GM18519 (cell line): ENCODE results near the gene MCEMP1.
"Not testable (repeated sequence)": the region's sequence is repeated elsewhere in the genome, so short reads cannot be mapped to it uniquely, and the experiment has no call there.

Source experiments
- ATAC-seq: cut with Tn5 transposase; IDR thresholded peaks from one replicate; pipeline ENCODE4 v1.9.1; 2021; ENCODE audit warnings: mild to moderate bottlenecking, moderate library complexity; ENCODE audit not compliant: unreplicated experiment, low FRiP score

Gene MCEMP1

GRCh38 chr19:7643629-7644549 is 33.0 kb upstream of the MCEMP1 start:
- ATAC-seq = not testable (repeated sequence)

- ATAC-seq = no peak
Measured at GRCh38 chr19:7644550-7644877, 32.4 kb upstream of the MCEMP1 start.

- no peak for ATAC-seq
Measured at GRCh38 chr19:7645163-7645562, 31.7 kb upstream of the MCEMP1 start.

GRCh38 chr19:7645656-7646425 is 31.0 kb upstream of the MCEMP1 start:
- no peak for ATAC-seq

- no peak for ATAC-seq
Measured at GRCh38 chr19:7646426-7646700, 30.5 kb upstream of the MCEMP1 start.

- ATAC-seq = no peak
Measured at GRCh38 chr19:7647156-7647555, 29.7 kb upstream of the MCEMP1 start.

GRCh38 chr19:7648265-7649014 is 28.4 kb upstream of the MCEMP1 start:
- no peak for ATAC-seq

- ATAC-seq = no peak
Measured at GRCh38 chr19:7650148-7650547, 26.7 kb upstream of the MCEMP1 start.

GRCh38 chr19:7652061-7652641 is 24.7 kb upstream of the MCEMP1 start:
- no peak for ATAC-seq

- ATAC-seq = no peak
Measured at GRCh38 chr19:7654401-7654800, 22.5 kb upstream of the MCEMP1 start.

- ATAC-seq = no peak
Measured at GRCh38 chr19:7655581-7655980, 21.3 kb upstream of the MCEMP1 start.

- no peak for ATAC-seq
Measured at GRCh38 chr19:7657131-7657751, 19.6 kb upstream of the MCEMP1 start.

- peak; percentile 67 for ATAC-seq
Measured at GRCh38 chr19:7658219-7658686, 18.6 kb upstream of the MCEMP1 start.

GRCh38 chr19:7661744-7662538 is 14.9 kb upstream of the MCEMP1 start:
- no peak for ATAC-seq

GRCh38 chr19:7662657-7663056 is 14.2 kb upstream of the MCEMP1 start:
- no peak for ATAC-seq

GRCh38 chr19:7663706-7664105 is 13.2 kb upstream of the MCEMP1 start:
- ATAC-seq = no peak

GRCh38 chr19:7665076-7665475 is 11.8 kb upstream of the MCEMP1 start:
- no peak for ATAC-seq

GRCh38 chr19:7668842-7669241 is 8.0 kb upstream of the MCEMP1 start, which contains the start of gene RETN:
TSS of gene RETN (plus strand) at chr19:7669049. CDS start at chr19:7669327, 278 bp downstream.
- ATAC-seq = no peak

- no peak for ATAC-seq
Measured at GRCh38 chr19:7669641-7670040, 7.2 kb upstream of the MCEMP1 start.
